GM19438 (cell line): Measurements from ENCODE around the gene SLC34A3.

Experiments
- ATAC-seq: cut with Tn5 transposase; IDR thresholded peaks from one replicate; pipeline ENCODE4 v1.9.1; 2021; ENCODE audit warnings: low read depth; ENCODE audit not compliant: unreplicated experiment

Gene SLC34A3

DNA sequence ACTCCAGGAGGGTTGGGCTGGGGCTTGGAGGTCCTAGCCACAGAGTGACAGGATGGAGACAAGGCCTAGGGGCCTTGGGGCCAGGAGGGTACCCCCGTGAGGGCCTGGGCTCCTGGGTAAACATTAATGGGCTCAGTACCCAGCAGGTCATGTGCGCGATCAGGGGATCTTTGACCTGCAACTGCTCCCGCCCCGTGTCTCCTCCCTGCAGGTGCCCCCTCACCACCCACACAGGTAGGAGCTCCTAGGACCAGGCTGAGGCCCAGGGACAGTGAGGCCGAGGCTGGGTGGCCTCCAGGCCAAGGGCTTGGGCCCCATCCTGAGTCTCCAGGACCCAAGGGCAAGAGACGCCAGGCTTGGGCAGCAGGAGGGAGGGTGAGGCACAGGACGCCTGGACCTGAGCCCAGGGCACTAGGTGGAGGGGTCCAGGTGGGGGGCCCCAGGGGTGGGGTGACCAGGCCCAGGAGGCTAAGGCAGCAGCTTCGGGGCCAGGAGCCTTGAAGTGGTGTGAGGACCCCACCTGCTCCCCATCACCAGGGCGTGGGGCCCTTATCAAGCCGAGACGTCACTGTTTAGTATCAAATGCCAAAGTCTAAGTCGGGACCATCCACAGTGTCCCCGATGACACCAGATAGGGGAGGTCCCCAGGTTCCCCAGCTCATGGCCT is at the start of gene SLC34A3:
Gene SLC34A3 (plus strand): TSS at position 197 of the 667 bp plus-strand sequence. CDS start 802 bp downstream, outside the sequence.
- ATAC-seq: no peak

DNA sequence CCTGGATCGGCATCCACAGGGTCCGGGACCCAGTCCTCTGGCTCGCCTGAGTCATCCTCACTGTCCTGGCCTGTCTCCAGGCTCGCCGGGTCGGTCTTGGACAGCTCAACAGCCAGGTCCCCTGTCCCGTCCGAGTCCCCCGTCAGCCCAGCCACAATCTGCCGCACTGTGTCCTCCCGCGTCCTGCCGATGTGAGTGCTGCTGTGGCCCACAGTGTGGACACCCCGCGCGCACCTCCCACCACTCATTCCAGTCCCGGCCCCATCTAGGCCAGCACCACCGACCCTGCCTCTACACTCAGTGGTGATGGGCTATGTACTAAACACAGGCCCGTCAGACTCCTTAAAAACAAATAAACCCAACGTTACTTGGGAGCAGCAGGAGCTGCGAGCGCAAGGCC is 49.0 kb upstream of the SLC34A3 start:
- ATAC-seq: no peak

DNA sequence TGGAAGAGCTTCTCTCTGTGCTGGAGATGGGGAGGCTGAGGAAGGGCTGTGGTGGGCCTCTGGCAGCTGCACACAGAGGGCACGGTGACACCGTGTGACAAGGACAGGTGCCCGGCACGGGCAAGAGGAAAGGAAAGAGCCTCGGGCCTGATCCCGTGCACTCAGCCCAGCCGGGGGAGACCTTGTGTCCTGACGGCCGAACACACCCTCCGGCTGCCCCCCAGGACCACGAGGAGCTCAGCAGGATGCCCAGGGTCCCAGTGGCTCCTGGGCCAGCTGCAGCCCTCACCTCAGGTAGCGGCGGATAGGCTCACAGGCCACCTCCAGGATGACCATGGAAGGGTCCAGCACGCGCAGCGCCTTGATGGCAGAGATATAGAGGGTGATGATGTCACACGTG is 47.9 kb upstream of the SLC34A3 start:
- no peak for ATAC-seq

DNA sequence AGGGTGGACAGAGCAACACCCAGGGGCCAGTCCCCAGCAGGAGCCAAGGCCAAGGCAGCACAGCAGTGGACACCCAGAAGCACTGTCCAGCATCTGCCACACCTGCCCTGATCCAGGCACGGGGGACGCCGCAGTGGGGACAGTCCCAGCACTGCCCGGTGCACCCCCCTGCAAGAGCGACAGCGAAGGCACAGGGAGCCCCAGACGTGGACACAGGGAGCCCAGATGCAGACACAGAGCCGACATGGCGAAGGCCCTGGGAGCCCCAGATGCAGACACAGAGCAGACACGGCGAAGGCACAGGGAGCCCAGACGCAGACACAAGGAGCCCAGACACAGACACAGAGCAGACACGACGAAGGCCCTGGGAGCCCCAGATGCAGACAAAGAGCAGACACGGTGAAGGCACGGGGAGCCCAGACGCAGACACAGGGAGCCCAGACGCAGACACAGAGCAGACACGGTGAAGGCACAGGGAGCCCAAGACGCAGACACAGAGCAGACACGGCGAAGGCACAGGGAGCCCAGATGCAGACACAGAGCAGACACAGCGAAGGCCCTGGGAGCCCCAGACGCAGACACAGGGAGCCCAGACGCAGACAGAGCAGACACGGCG is 46.6 kb upstream of the SLC34A3 start:
- no peak for ATAC-seq

DNA sequence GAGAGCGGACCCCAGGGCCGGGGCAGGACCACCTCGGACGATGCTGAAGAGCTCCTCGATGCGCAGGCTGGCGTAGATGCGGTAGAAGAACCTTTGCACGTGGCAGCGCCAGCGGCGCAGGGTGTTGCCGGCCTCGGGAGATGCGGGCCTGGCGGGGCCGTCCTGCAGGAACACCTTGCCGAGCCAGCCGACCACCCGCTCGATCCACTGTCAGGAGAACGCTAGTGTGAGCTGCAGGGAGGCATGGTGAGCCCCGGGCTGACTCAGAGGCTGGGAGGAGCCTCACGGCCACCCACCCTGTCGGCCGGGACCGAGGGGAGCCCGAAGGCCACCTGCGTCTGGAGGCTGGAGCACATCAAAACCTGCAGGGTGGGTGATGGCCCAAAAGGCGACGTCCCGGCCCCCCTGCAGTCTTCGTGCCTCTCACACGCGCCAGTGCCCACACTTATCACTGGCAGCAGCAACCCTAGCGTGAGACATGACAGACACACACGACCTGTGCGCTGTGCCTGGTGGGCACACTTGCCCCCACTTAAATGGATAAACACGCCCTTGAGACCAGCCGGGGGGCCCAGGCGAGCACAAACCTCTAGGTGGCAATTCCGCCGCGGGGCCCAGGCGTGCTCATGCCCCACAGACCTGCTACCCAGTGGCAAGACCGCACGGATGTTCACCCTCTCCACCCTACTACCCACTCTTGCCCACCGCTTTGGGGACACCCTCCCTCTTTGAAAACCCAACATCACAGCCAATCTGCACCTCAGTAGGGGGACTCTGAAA is 45.6 kb upstream of the SLC34A3 start:
- no peak for ATAC-seq

- ATAC-seq: no peak
Measured at GRCh38 chr9:137185921-137186320, 44.8 kb upstream of the SLC34A3 start.

DNA sequence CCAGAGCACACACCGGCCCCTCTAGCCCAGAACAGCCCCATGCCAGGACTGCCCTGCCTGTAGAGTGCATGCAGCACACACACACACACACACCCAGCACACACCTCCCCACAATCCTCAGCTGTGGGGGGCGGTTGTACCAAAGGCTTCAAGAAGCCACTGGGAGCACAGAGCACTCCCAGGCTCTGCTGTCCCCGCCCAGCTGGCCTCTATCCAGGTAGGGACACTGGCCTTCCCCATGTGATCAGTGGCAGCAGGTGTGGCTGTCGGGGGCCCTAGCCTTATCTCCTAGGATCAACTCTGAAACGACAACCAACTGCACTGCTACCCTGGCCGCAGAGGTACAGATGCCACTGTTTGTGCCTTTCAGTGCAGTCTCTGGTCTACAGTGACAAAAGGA is 44.3 kb upstream of the SLC34A3 start:
- no peak for ATAC-seq

DNA sequence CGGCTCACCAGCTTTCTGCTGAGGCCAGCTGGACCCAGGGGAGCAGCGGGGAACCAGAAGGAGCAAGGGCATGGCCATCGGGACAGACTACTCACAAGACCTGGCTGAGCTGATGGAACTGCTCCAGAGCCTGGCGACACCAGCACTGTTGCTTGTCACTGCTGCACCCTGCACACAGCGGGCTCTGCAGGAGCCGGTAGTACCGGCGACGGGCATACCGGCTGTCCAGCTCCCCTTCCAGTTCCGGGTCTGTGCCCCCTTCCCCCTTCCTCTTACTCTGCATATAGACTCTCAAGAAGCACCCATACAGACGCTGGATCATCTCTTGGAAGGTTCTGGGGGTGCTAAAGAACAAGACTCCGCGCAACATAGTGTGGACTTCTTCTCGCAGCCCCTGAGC is 43.3 kb upstream of the SLC34A3 start:
- no peak for ATAC-seq

DNA sequence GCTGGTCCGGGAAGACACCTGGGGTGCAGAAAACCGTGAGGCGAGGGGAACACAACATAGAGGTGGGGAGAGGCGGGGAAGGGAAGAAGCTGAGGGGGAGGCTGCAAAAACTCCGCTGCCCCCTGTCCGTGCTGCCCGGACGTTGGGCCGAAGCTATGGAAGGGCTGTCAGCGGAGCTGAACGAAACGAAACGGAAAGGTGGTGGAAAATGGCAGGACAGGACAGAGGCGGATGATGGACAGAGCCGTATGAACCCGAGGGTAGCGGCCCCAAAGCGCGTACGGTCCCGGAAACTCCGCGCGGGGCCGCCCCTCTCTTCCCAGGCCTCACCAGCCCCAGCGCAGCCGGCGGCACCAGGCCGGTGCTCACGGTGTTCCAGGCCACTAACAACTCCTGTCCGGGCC is 42.6 kb upstream of the SLC34A3 start:
- no peak for ATAC-seq

- peak; percentile 75 for ATAC-seq
Measured at GRCh38 chr9:137188490-137189296, 42.0 kb upstream of the SLC34A3 start, which contains the start of the genes ANAPC2 and SSNA1. Gene ANAPC2, minus strand, starts transcription at chr9:137188560. Its CDS starts 28 bp downstream, at chr9:137188532. Gene SSNA1, plus strand, starts transcription at chr9:137188676. Its CDS starts 51 bp downstream, at chr9:137188727.

GRCh38 chr9:137189297-137190295 is 41.1 kb upstream of the SLC34A3 start:
- no peak for ATAC-seq

GRCh38 chr9:137190315-137190856 is 40.3 kb upstream of the SLC34A3 start:
- no peak for ATAC-seq

DNA sequence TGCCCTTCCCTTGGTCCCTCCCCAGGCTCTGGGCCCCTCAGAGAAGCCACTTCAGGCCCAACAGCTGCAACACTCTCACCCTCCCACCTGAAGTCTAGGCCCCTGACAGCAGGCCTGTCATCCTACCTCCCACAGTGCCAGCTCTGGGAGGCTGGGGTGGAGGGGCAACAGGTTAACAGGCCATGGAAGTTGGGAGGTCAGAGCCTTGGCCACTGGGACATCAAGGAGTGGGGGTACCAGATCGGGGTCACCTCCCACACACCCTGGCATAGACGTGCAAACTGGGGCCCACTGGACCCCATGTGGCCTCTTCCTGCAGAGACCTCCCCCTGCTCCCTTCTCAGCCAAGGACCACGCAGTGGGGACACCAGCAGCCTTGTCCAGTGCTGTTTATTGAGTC is 39.5 kb upstream of the SLC34A3 start:
- no peak for ATAC-seq

- ATAC-seq: no peak
Measured at GRCh38 chr9:137191691-137192447, 38.8 kb upstream of the SLC34A3 start.

DNA sequence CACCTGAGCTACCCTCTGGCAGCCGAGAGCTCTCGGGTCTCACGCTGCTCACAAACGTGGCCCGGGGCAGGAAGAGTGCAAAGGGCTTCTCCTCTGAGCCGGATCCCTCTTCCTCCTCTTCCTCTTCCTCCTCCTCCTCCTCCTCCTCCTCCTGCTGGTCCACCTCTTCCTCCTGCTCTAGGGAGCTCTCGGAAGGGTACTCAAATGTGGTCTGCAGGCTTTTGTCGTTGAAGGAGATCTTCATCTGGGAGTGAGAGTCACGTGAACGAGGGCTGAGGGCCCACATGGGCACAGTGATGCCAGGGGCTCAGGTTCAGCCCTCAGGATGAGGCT is 38.3 kb upstream of the SLC34A3 start:
- ATAC-seq: no peak

DNA sequence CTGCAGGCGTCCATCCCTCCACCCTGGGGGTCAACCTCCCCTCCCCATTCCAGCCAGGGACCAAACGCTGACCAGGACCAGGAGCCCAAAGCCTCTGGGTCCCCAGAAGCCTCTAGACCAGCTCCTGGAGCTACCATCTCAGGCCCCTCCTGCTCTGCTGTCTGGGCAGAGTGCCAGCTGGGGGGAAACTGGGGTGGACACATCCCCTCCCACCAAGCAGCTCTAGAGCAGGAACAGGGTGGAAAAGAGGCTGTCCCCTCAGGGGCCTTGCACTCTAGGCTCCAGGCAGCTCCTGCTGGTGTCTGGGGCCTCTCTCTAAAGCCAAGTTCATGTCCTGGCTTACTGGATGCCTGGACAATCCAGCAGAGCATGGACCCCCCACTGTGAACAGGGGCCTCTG is 37.8 kb upstream of the SLC34A3 start:
- ATAC-seq: no peak

- no peak for ATAC-seq
Measured at GRCh38 chr9:137193771-137194170, 36.9 kb upstream of the SLC34A3 start.

DNA sequence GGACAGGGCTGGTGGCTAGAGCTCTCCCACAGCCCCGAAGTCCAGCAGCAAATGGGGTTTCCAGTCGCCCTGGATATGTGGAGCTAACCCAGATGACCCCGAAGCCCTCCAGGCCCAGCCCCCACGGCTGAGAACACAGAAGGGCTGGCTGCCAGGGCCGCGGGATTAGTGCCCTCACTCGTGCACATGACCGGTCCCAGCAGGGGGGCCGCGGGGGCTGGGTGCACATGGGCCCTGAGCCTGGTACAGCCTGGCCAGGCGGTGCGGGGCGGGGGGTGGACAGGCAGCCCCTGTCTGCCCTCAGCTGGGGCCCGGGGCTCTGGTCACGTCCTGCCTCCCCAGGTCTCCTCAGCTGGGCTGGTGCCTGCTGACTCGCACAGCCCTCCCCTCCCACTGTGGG is 36.3 kb upstream of the SLC34A3 start:
- no peak for ATAC-seq

GRCh38 chr9:137194909-137195308 is 35.8 kb upstream of the SLC34A3 start:
- ATAC-seq: no peak
